Mesenchymal stem cell (in vitro differentiated cells and primary cell): ENCODE data around the gene CD40.

ENCODE experiments used
- DNase-seq: peaks from one replicate; pipeline ENCODE4 v3.0.0-alpha.2; 2013
- H2AFZ ChIP-seq: one replicate; pipeline ENCODE4 v1.6.1; 2013; ENCODE audit warnings: low read depth, mild to moderate bottlenecking, control low read depth, inconsistent platforms, low read length, moderate library complexity
- H2AK5ac ChIP-seq: 2 replicates; pipeline ENCODE4 v1.6.1; 2013; ENCODE audit warnings: low read length, moderate library complexity, mild to moderate bottlenecking, inconsistent platforms; ENCODE audit not compliant: severe bottlenecking
- H2BK120ac ChIP-seq: one replicate; pipeline ENCODE4 v1.6.1; 2013; ENCODE audit warnings: low read depth, mild to moderate bottlenecking, inconsistent platforms, low read length, moderate library complexity
- H2BK12ac ChIP-seq, 2 experiments: one replicate each; pipeline ENCODE4 v1.6.1; 2013; ENCODE audit warnings: inconsistent platforms in 2 of 2, low read length in 2 of 2, mild to moderate bottlenecking in 2 of 2, moderate library complexity in 2 of 2, control low read depth in 1 of 2
- H2BK15ac ChIP-seq: one replicate; pipeline ENCODE4 v1.6.1; 2013; ENCODE audit warnings: mild to moderate bottlenecking, low read depth, inconsistent platforms; ENCODE audit not compliant: poor library complexity, severe bottlenecking
- H2BK5ac ChIP-seq: 2 replicates; pipeline ENCODE4 v1.6.1; 2013; ENCODE audit warnings: low read depth, mild to moderate bottlenecking, low read length, control low read depth, inconsistent platforms; ENCODE audit not compliant: poor library complexity, severe bottlenecking
- H3K14ac ChIP-seq, 2 experiments: one replicate each; pipeline ENCODE4 v1.6.1; 2013; ENCODE audit warnings: inconsistent platforms in 2 of 2, low read length in 2 of 2, control low read depth in 1 of 2, mild to moderate bottlenecking in 1 of 2, moderate library complexity in 1 of 2
- H3K18ac ChIP-seq, 2 experiments: one replicate each; pipeline ENCODE4 v1.6.1; 2013; ENCODE audit warnings: inconsistent platforms in 2 of 2, low read length in 2 of 2, control low read depth in 1 of 2, low read depth in 1 of 2, mild to moderate bottlenecking in 1 of 2
- H3K23ac ChIP-seq, 2 experiments: one replicate each; pipeline ENCODE4 v1.6.1; 2013; ENCODE audit warnings: inconsistent platforms in 2 of 2, low read length in 2 of 2, mild to moderate bottlenecking in 2 of 2, moderate library complexity in 2 of 2, control low read depth in 1 of 2
- H3K27ac ChIP-seq: 2 replicates; pipeline ENCODE4 v1.5.1; 2013; ENCODE audit warnings: mild to moderate bottlenecking, moderate library complexity, low read length, control low read depth, inconsistent platforms; ENCODE audit not compliant: poor library complexity, severe bottlenecking
- H3K27me3 ChIP-seq, 2 experiments: 2 replicates each; pipeline versions ENCODE4 v1.6.1 to v1.7.0; 2013; ENCODE audit warnings: low read length in 2 of 2, mild to moderate bottlenecking in 2 of 2, moderate library complexity in 2 of 2, control low read depth in 1 of 2, inconsistent platforms in 1 of 2; ENCODE audit not compliant: control insufficient read depth in 1 of 2, insufficient read depth in 1 of 2
- H3K36me3 ChIP-seq, 2 experiments: 2 replicates each; pipeline versions ENCODE4 v1.6.1 to v1.7.0; 2013; ENCODE audit warnings: low read length in 2 of 2, control low read depth in 1 of 2, inconsistent platforms in 1 of 2, low read depth in 1 of 2, mild to moderate bottlenecking in 1 of 2; ENCODE audit not compliant: insufficient read depth in 2 of 2, control insufficient read depth in 1 of 2
- H3K4ac ChIP-seq, 2 experiments: one replicate each; pipeline ENCODE4 v1.6.1; 2013; ENCODE audit warnings: inconsistent platforms in 2 of 2, low read length in 2 of 2, mild to moderate bottlenecking in 2 of 2, moderate library complexity in 2 of 2, control low read depth in 1 of 2, low read depth in 1 of 2
- H3K4me1 ChIP-seq: 2 replicates; pipeline ENCODE4 v1.6.1; 2013; ENCODE audit warnings: low read depth, low read length, control low read depth; ENCODE audit not compliant: control insufficient read depth, insufficient read depth
- H3K4me2 ChIP-seq: 2 replicates; pipeline ENCODE4 v1.6.1; 2013; ENCODE audit warnings: low read length, mild to moderate bottlenecking, inconsistent platforms; ENCODE audit not compliant: poor library complexity, severe bottlenecking
- H3K4me3 ChIP-seq, 2 experiments: 2 replicates each; pipeline versions ENCODE4 v1.5.1 to v1.7.0; 2013; ENCODE audit warnings: low read length in 2 of 2, mild to moderate bottlenecking in 2 of 2, control low read depth in 1 of 2, low read depth in 1 of 2; ENCODE audit not compliant: insufficient read depth in 1 of 2
- H3K79me1 ChIP-seq: replicated peaks from 2 replicates; pipeline ENCODE4 v1.6.1; 2013; ENCODE audit warnings: mild to moderate bottlenecking, control low read depth, low read length, inconsistent platforms; ENCODE audit not compliant: poor library complexity, severe bottlenecking
- H3K9ac ChIP-seq: 2 replicates; pipeline ENCODE4 v1.7.0; 2013; ENCODE audit warnings: mild to moderate bottlenecking, low read length, moderate library complexity
- H3K9me3 ChIP-seq: 2 replicates; pipeline ENCODE4 v1.7.0; 2013; ENCODE audit warnings: mild to moderate bottlenecking, low read length; ENCODE audit not compliant: control insufficient read depth
- H4K8ac ChIP-seq: one replicate; pipeline ENCODE4 v1.6.1; 2013; ENCODE audit warnings: inconsistent platforms, mild to moderate bottlenecking, low read length, moderate library complexity
- H4K91ac ChIP-seq: one replicate; pipeline ENCODE4 v1.6.1; 2013; ENCODE audit warnings: mild to moderate bottlenecking, low read length, inconsistent platforms
- WGBS: methylation state at CpG from one replicate; pipeline ENCODE4 v1.1.7; 2013; ENCODE audit warnings: mixed read lengths; 5-methylcytosine and 5-hydroxymethylcytosine counted together

The CD40 gene

DNA sequence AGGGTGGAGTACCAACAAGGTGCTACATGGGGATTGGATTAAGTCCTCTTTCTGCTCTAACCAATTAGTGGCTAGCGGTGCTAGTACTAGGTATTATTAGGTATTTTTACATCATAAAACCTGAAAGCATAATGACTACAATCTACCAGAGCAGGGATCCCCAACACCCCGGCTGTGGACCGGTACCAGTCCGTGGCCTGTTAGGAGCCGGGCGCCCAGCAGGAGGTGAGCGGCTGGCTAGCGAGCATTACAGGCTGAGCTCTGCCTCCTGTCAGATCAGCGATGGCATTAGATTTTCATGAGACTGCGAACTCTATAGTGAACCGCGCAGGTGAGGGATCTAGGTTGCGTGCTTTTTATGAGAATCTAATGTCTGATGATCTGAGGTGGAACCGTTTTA, 9.1 kb upstream of the CD40 start:
- 86% methylated on average over 9 of the region's 14 CpGs for WGBS
- Histone ChIP-seq H3K27me3 (peaks cover 38 to 46% of the 10 kb centered on the region in 2 experiments), H2AFZ (no peak overlapping the region), H3K18ac (no peak overlapping the region), H4K91ac (no peak overlapping the region), H3K4me1 (no peaks in the 10 kb centered on the region), H2BK12ac (no peak overlapping the region), H3K9ac (no peak overlapping the region), H2AK5ac (no peak overlapping the region), H3K23ac (no peak overlapping the region), H2BK120ac (no peak overlapping the region), H4K8ac (no peak overlapping the region), H3K4me2 (no peak overlapping the region), H3K27ac (no peak overlapping the region), H3K14ac (no peak overlapping the region), H2BK5ac (no peak overlapping the region), H3K9me3 (peaks cover 5% of the 10 kb centered on the region), H2BK15ac (no peak overlapping the region), H3K4ac (no peak overlapping the region), H3K4me3 (no peak overlapping the region), H3K36me3 (no peaks in the 10 kb centered on the region), H3K79me1 (no peaks in the 10 kb centered on the region)
- DNase-seq, result no peak

DNA sequence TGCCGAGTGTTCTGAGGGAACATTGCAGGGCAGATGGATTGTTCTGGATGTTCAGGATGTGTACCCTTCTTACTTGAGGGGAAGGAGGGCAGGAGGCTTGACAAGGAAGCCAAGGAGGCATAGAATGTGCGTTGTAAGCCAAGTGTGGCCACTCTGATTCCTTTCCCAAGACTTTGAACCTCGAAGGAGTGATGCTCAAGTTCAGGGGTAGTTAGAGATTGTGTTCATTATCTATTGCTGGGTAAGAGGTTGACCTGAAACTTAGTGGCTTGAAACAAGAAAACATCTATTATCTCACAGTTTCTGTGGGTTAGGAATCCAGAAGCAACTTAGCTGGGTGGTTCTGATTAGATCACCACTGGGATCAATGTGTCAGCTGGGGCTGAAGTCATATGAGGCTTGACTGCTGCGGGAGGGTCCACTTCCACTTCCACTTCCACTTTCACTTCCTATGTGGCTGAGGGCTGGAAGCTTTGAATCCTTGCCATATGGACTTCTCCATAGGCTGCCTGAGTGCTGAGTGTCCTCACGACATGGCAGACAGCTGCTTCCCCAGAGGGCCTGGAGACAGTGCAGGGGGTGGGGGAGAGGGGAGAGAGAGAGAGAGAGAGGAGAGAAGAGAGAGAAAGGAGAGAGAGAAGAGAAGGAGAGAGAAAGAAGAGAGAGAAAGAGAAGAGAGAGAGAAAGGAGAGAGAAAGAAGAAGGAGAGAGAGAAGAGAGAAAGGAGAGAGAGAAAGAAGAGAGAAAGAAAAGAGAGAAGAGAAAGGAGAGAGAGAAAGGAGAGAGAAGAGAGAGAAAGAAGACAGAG, 6.9 kb upstream of the CD40 start:
- Histone ChIP-seq H4K8ac (no peak overlapping the region), H2AK5ac (no peak overlapping the region), H3K18ac (no peak overlapping the region), H2BK15ac (no peak overlapping the region), H3K27ac (no peak overlapping the region), H3K23ac (no peak overlapping the region), H3K4me3 (peak overlapping the region in 1 of 2 experiments; percentile 34), H3K9ac (peak overlapping the region; percentile 3), H4K91ac (no peak overlapping the region), H2AFZ (no peak overlapping the region), H3K4me1 (no peaks in the 10 kb centered on the region), H2BK120ac (no peak overlapping the region), H3K79me1 (no peaks in the 10 kb centered on the region), H3K27me3 (peaks cover 39 to 47% of the 10 kb centered on the region in 2 experiments), H3K4ac (no peak overlapping the region), H3K4me2 (no peak overlapping the region), H3K9me3 (no peaks in the 10 kb centered on the region), H2BK5ac (no peak overlapping the region), H2BK12ac (no peak overlapping the region), H3K14ac (no peak overlapping the region), H3K36me3 (no peaks in the 10 kb centered on the region)
- peak; percentile 52 for DNase-seq
- 47% methylated on average over 4 of the region's 5 CpGs for WGBS

DNA sequence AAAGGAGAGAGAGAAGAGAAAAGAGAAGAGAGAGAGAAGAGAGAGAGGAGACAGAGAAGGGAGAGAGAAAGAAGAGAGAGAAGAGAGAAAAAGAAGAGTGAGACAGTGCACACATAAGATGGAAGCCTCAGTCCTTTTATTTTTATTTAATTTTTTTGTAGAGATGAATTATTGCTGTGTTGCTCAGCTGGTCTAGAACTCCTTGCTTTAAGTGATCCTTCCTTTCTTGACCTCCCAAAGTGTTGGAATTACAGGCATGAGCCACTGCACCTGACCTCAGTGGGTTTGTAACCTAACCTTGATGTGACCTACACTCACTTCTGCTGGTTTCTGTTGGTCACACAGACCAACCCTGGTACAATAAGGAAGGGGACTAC, 6.3 kb upstream of the CD40 start:
- no peak overlapping the region for H2BK120ac ChIP-seq
- H3K4me2 ChIP-seq, result no peak overlapping the region
- H3K9me3 ChIP-seq, result no peaks in the 10 kb centered on the region
- H2AFZ ChIP-seq, result no peak overlapping the region
- H3K4ac ChIP-seq, result no peak overlapping the region
- no peak overlapping the region for H3K23ac ChIP-seq
- H3K18ac ChIP-seq, result no peak overlapping the region
- no peaks in the 10 kb centered on the region for H3K36me3 ChIP-seq
- peak overlapping the region in 1 of 2 experiments; percentile 34 for H3K4me3 ChIP-seq
- no peak overlapping the region for H4K91ac ChIP-seq
- no peak overlapping the region for H3K27ac ChIP-seq
- DNase-seq, result no peak
- H2BK15ac ChIP-seq, result no peak overlapping the region
- no peak overlapping the region for H4K8ac ChIP-seq
- peaks cover 33 to 47% of the 10 kb centered on the region in 2 experiments for H3K27me3 ChIP-seq
- no peak overlapping the region for H2BK12ac ChIP-seq
- no peak overlapping the region for H3K9ac ChIP-seq
- no peak overlapping the region for H3K14ac ChIP-seq
- H3K4me1 ChIP-seq, result no peaks in the 10 kb centered on the region
- H3K79me1 ChIP-seq, result no peaks in the 10 kb centered on the region
- H2BK5ac ChIP-seq, result no peak overlapping the region
- H2AK5ac ChIP-seq, result no peak overlapping the region

DNA sequence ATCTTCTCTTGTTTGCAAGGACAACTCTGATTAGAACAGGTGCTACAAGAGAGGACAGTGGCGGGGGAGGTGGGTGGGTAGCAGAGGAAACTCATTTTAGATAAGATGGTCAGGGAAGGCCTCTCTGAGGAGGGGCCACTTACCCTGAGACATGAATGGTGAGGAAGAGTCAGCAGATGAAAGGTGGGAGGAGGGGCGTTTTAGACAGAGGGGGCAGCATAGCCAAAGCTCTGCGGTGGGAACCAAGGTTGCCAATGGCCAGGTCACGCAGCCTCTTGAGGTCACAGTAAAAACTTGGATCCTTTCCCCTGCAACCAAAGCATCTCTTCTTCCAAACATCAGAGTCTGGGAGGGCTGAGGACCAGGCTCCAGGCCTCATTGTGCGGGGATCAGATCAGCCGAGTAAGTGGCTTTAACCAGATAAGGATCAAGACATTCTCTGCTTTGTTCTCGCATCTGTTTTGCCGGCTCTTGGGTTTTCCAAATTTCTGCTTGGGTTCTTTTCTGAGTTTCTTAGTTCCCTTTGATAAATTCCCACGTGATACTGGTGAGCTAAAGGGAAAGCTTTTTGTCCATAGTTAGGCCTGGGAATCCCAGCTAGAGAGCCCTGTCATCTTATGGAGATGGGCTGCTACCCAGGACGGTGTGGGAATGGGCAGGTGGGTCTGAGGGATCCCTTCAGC, 5.5 kb upstream of the CD40 start:
- Histone ChIP-seq H3K9me3 (no peaks in the 10 kb centered on the region), H3K27ac (no peak overlapping the region), H3K4me1 (peaks cover under 1% of the 10 kb centered on the region), H3K4me2 (no peak overlapping the region), H4K8ac (no peak overlapping the region), H3K4ac (no peak overlapping the region), H3K14ac (no peak overlapping the region), H2BK12ac (no peak overlapping the region), H2AK5ac (no peak overlapping the region), H2BK5ac (no peak overlapping the region), H3K4me3 (no peak overlapping the region), H2BK15ac (no peak overlapping the region), H4K91ac (no peak overlapping the region), H3K27me3 (peaks cover 29 to 48% of the 10 kb centered on the region in 2 experiments), H2AFZ (no peak overlapping the region), H3K9ac (no peak overlapping the region), H3K23ac (no peak overlapping the region), H3K36me3 (no peaks in the 10 kb centered on the region), H3K18ac (no peak overlapping the region), H2BK120ac (no peak overlapping the region), H3K79me1 (no peaks in the 10 kb centered on the region)
- WGBS, result 55% methylated on average over 9 of the region's 10 CpGs
- no peak for DNase-seq
